Colon (tissue), 2 donors: ENCODE results near the gene PNKD.
"Not testable (repeated sequence)": the region's sequence is repeated elsewhere in the genome, so short reads cannot be mapped to it uniquely, and the experiment has no call there.

ENCODE experiments used
- FAIRE-seq: peaks from 2 replicates; lab custom pipeline; 2012; peaks lifted over from hg19 to GRCh38; lab: Jason Lieb, UNC
- donor health status: control.
- donor health status: control.

Gene PNKD

GRCh38 chr2:218291318-218292047 is 21.2 kb downstream of the PNKD start:
- no peak for FAIRE-seq

GRCh38 chr2:218292048-218293014 is 22.0 kb downstream of the PNKD start, which contains the start of gene TMBIM1:
TMBIM1 (minus strand) TSS chr2:218292503; CDS start chr2:218282141, 10,362 bp downstream.
- no peak for FAIRE-seq

- FAIRE-seq = no peak
Observed at GRCh38 chr2:218293715-218294429, 23.6 kb downstream of the PNKD start.

- FAIRE-seq = no peak
Observed at GRCh38 chr2:218294430-218295022, 24.2 kb downstream of the PNKD start.

GRCh38 chr2:218295029-218295428 is 24.7 kb downstream of the PNKD start:
- no peak for FAIRE-seq

GRCh38 chr2:218296200-218296599 is 25.9 kb downstream of the PNKD start:
- no peak for FAIRE-seq

GRCh38 chr2:218296847-218297246 is 26.5 kb downstream of the PNKD start:
- no peak for FAIRE-seq

- FAIRE-seq = no peak
Observed at GRCh38 chr2:218298314-218298875, 28.1 kb downstream of the PNKD start.

GRCh38 chr2:218300141-218300540 is 29.8 kb downstream of the PNKD start:
- no peak for FAIRE-seq

GRCh38 chr2:218301176-218301819 is 31.0 kb downstream of the PNKD start:
- FAIRE-seq = no peak

GRCh38 chr2:218305383-218305782 is 35.1 kb downstream of the PNKD start:
- no peak for FAIRE-seq

GRCh38 chr2:218306184-218306920 is 36.0 kb downstream of the PNKD start:
- no peak for FAIRE-seq

- FAIRE-seq = no peak
Observed at GRCh38 chr2:218307415-218308090, 37.2 kb downstream of the PNKD start.

- FAIRE-seq = no peak
Observed at GRCh38 chr2:218310853-218311540, 40.7 kb downstream of the PNKD start.

GRCh38 chr2:218311541-218312266 is 41.4 kb downstream of the PNKD start:
- FAIRE-seq = not testable (repeated sequence)

GRCh38 chr2:218312267-218312756 is 42.0 kb downstream of the PNKD start:
- no peak for FAIRE-seq

GRCh38 chr2:218313356-218313755 is 43.0 kb downstream of the PNKD start:
- no peak for FAIRE-seq

- not testable (repeated sequence) for FAIRE-seq
Observed at GRCh38 chr2:218314764-218315163, 44.4 kb downstream of the PNKD start.
